Measurements from ENCODE around the gene MEOX2.
A peak's percentile ranks its signal among the peaks of the same experiment; 100 is the strongest.

DNA sequence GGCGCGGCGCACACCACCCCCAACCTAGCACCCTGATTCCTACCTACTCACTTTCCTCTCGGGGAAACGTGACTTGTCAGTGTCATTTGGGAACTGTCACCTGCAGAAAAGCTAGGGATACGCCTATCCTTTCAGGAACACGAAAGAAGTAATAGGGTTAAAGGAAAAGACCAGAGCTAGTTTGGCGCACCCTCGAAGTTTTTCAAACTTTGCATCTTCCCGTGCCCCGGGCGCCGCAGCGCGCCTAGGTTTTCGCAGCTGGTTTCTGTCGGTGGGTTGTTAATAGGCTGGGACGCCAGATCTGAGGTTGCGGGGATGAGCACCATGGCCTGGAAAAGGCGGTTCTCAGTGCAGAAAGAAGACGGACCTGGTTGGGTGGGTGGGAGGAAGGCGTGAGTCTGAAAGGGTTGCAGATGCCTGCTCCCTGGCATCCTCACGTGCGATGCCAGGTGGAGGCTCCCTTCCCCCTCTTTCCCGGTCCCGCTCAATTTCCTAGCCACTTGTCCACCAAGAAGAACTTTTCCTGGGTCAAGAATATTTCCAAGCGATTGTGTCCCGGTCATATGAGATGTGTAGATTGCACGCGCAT lies 568 bp upstream of the MEOX2 start:
- TF ChIP-seq YY1 (IDR thresholded peaks at IDR 0.05; ENCODE audit: low read depth, low read length) (no peak), RNF2 (IDR thresholded peaks at IDR 0.05; ENCODE audit: borderline replicate concordance, low read depth, low read length, missing control alignments, poor library complexity, severe bottlenecking) (peak; percentile 15), TCF12 (IDR thresholded peaks at IDR 0.05; ENCODE audit: low read depth, low read length) (no peak), BACH1 (IDR thresholded peaks at IDR 0.05; ENCODE audit: low read length) (no peak), POLR2AphosphoS5 (IDR thresholded peaks at IDR 0.05; ENCODE audit: low read depth, low read length) (no peak), KDM5A (IDR thresholded peaks at IDR 0.05; ENCODE audit: low read length) (no peak), TBP (IDR thresholded peaks at IDR 0.05; ENCODE audit: low read depth, low read length) (no peak), POLR2A (IDR thresholded peaks at IDR 0.05; ENCODE audit: control extremely low read depth in 1 of 2, low read depth in 2 of 2, low read length in 2 of 2) (no peak), GABPA (IDR thresholded peaks at IDR 0.05; ENCODE audit: borderline replicate concordance, insufficient read depth, low read length) (no peak), TAF1 (IDR thresholded peaks at IDR 0.05; ENCODE audit: low read depth, low read length) (no peak)
- TF ChIP-seq, protein P1, sequence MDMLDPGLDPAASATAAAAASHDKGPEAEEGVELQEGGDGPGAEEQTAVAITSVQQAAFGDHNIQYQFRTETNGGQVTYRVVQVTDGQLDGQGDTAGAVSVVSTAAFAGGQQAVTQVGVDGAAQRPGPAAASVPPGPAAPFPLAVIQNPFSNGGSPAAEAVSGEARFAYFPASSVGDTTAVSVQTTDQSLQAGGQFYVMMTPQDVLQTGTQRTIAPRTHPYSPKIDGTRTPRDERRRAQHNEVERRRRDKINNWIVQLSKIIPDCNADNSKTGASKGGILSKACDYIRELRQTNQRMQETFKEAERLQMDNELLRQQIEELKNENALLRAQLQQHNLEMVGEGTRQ (IDR thresholded peaks at IDR 0.05; ENCODE audit: low read length): no peak
- TF ChIP-seq, protein P2, sequence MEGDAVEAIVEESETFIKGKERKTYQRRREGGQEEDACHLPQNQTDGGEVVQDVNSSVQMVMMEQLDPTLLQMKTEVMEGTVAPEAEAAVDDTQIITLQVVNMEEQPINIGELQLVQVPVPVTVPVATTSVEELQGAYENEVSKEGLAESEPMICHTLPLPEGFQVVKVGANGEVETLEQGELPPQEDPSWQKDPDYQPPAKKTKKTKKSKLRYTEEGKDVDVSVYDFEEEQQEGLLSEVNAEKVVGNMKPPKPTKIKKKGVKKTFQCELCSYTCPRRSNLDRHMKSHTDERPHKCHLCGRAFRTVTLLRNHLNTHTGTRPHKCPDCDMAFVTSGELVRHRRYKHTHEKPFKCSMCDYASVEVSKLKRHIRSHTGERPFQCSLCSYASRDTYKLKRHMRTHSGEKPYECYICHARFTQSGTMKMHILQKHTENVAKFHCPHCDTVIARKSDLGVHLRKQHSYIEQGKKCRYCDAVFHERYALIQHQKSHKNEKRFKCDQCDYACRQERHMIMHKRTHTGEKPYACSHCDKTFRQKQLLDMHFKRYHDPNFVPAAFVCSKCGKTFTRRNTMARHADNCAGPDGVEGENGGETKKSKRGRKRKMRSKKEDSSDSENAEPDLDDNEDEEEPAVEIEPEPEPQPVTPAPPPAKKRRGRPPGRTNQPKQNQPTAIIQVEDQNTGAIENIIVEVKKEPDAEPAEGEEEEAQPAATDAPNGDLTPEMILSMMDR (IDR thresholded peaks at IDR 0.05; ENCODE audit: control extremely low read depth in 1 of 3, insufficient read depth in 1 of 3, low read depth in 1 of 3, low read length in 3 of 3): no peak

Data from H1 (cell line).